Umbilical cord (tissue), 2 donors: ENCODE data around the gene RABGAP1L. TPM values are rescaled to one million over a fixed set of nuclear protein-coding genes. Genes with fewer than 3 reads are reported as not detected.
"Not testable (repeated sequence)": the region's sequence is repeated elsewhere in the genome, so short reads cannot be mapped to it uniquely, and the experiment has no call there.

Experiments
- DNase-seq: peaks from one replicate; pipeline ENCODE4 v3.0.0-alpha.2; 2015; ENCODE audit warnings: low spot score
- total RNA-seq: library from RNA; depleted of rRNA; stranded (reverse); fragments of >200 nt; gene quantifications from one replicate; pipeline ENCODE4 v1.2.3, GENCODE V29; 2014; ENCODE audit warnings: low replicate concordance; ENCODE audit not compliant: insufficient read depth

RABGAP1L gene
- total RNA-seq, 1 donor from 2014 or later: 40.9 TPM

DNA sequence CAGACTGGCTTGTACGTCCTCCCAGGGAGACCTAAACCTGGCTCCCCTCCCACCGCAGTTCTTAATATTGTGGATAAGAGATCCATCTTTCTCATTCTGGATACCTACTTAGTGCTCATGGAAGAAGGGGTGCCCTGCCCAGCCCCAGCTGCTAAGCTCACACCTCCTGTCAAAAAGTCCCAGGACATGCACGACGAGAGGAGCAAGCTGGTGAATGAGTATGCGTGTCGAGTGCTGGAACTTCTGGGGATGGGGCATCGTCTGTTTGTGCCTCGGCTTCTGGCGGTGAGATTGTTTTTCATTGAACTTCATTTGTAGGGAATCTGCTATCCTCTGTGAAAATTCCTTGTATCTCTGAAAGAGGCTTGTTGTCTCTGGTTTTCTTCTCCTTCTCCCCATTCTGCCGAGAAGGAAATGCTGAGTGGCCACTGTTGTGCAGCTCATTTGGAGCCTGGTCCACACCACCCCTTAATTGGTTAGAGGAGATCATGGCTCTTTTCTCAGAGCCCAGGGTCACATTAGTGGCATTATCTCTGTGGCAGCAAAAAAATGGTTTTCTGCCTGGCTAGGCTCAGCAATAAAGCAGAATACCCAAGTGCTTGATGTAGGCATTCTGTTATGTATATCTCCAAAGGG, 641.0 kb downstream of the RABGAP1L start:
- peak; percentile 22 for DNase-seq

DNA sequence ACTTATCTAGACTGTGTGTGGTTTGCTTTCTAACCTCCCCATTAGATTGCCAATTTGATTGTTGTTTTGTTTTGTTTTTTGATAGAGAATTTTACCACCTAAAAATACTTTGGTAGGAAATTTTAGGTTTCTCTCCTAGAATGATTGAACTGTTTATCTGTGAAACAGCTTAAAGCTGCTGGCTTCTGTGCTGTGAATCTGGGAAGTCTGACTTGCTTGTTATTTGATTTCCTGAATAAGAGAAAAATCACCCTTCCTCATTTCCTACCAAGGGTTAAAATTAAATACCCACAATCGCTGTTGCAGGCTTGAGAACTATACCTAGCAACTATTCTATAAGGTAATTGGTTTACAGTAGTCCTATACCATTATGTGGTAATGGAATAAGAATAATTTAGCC, 641.6 kb downstream of the RABGAP1L start:
- DNase-seq: no peak

DNA sequence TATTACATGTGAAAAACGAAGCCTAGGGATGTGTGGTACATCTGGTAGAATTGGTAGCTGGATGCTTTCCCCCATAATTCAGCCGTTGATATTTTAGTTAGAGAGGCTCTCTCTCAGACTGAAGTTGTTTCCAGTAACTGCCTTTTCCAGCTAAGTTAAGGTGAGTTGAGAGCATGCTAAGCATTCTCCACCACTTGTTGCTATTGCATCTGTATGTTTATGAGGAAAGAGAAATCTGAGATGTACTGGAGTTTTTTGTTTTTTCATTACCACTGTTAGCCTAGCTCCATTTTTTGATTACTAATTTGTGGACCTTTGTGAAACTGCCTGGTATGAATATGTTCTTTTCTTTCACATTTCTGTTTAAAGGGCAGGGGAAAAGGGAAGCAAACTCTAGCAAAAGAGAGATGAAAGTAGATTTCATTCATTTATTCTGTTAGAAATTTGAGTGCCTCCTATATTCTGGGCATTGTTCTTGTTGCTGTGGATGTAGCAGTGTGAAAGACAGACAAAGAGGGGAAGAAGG, 650.5 kb downstream of the RABGAP1L start:
- no peak for DNase-seq

DNA sequence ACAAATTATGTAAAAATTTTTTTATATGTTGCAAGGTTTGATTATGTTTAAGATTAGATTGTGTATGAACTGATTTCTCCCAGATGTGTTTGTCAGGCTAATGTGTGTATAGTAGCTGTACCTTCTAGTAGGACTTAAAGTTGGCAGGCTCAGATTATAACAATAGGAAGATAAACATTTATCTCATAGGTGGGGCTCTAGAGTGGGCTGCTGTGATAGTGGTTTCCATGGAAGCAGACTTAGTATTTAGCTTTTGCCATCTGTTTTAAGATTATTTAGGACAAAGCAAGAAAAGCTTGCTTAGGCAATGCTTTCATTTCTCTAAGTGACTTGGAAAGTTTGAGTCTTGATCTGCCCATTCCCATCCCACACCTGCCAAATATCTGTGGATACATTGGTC, 652.7 kb downstream of the RABGAP1L start:
- no peak for DNase-seq

DNA sequence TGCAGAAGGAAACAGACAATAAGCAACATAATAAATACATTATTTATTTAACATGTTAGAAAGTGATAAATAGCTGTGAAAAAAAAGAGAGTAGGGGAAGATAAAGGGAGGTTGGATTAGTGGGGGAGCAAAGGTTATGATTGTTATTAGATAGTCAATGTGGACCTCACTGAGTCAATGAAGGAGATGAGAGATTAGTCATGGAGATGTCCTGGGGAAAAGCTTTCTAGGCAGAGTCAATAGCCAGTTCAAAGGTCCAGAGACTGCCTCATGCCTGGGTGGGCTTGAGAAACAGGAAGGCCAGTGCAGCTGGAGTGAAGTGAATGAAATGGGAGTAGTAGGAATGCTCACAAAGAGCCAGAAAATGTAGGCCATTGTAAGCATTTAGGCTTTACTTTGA, 653.3 kb downstream of the RABGAP1L start:
- DNase-seq: no peak

DNA sequence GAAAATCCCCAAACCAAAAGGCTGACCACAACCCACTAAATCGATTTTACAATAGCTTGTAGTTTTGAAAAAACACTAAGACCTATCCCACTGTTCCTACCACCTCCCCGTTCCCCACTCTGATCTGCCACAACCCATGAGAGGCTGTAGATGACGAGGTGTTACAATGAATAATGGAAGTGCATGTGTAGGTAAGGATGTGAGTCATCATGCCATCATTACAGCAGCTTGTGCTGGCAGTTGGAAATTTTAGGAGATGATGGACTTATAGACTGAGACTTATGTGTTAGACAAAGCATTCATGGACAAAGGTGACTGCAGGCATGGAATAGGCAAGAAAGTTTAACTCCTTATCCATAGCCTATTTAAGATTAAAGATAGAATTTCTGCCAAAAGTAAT, 655.7 kb downstream of the RABGAP1L start:
- DNase-seq: no peak

DNA sequence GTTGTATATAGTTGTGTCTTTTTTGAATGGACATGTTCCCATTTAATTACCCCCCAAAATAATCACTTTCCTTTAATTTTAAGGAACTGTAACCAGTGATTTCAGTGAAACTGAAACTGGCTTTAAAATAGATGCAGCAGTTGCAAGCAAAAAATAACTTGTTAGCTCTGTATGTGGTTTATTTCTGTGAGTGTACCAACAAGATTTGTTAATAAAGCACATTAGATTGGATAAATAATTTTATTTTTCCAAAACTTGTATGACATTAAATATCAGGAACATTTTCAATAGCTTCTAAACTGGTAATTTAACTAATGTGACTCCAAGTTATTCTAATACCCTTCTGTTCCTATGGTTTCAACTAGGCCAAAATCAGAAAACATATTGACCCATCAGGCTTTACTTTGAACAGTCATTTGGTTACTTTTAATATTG, 656.2 kb downstream of the RABGAP1L start:
- DNase-seq: no peak

DNA sequence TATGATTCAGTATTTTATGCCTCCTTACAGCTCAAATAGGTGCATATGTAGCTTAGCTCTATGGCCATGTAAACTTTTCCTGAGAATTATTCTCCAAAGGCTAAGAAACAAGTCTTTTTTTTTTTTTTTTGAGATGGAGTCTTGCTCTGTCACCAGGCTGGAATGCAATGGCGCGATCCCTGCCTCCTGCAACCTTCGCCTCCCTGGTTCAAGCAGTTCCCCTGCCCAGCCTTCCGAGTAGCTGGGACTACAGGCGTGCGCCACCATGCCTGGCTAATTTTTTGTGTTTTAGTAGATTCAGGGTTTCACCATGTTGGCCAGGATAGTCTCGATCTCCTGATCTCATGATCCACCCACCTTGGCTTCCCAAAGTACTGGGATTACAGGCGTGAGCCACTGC, 657.3 kb downstream of the RABGAP1L start:
- not testable (repeated sequence) for DNase-seq

DNA sequence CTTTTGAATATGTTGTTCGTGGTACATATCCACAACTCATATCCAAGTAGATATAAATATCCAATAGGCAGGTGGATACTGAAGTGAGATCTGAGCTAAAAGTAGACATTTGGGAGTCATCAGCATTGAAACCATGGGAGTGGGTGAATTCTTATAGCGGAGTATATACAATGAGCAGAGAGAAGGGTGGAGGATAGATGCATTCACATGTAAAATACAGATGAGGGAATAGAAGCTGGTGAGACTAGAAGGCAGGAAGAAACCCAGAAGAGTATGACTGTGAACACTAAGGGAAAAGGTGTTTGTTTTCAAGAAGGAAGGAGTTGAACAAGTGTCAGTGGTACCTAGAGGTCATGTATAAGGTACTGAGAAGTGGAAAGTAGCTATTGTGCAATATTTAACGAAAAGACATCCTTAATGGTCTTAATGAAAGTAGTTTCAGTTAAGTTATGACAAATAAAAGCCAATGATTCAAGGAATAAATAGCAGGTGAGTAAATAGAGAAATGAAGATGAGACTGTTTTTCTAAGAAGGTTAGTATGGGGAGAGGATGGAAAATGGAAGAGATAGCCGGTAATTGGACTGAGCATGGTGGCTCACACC, 658.8 kb downstream of the RABGAP1L start:
- no peak for DNase-seq

DNA sequence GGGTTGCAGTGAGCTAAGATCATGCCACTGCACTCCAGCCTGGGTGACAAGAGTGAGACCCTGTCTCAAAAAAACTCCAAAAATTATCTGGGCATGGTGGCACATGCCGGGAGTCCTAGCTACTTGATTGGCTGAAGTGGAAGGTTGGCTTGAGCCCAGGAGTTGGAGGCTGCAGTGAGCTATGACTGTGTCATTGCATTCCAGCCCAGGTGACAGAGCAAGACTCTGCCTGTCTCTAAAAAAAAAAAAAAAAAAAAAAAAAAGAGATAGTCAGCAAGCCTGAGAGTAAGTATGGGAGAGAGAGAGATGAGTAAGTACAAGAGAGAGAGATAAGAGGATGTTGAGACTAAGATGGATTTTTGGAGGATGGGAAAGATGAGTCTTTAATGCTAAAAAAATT, 659.6 kb downstream of the RABGAP1L start:
- peak; percentile 26 for DNase-seq

DNA sequence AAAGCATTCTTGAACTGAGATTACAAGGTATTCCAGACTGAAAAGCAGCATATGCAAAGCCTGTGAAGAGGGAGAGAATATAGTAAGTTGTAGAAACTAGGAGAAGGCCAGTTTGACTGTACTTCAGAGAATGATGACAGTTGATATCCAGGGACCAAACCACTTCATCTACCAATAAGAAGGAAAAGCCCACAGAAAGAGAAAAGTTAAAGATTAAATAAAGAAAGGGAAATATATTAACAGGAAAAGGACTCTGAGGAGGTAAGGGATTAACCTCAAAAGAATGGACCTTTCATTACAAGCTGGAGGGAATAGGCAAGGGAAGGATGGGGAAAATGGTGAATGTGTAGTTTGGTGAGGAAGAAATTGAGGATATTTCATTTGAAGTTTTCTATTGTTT, 660.3 kb downstream of the RABGAP1L start:
- no peak for DNase-seq

DNA sequence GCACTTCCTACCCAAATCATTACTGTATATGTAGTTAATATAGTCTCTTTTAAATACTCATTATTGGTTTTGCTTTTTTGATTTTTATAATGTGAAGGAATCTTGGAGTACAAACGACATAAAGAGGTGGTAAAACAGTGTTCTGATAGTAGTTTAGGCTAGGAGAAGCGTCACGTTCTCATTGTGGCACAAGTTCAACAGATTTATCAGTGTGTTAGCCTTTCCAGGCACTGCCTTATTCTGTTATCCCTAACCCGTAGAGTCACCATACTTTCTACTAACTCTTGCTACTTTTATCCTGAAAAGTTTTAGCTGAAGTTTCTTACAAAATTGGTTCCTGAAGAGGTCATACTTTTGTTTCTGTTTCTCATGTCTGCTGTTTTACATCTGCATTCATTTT, 665.8 kb downstream of the RABGAP1L start:
- no peak for DNase-seq

DNA sequence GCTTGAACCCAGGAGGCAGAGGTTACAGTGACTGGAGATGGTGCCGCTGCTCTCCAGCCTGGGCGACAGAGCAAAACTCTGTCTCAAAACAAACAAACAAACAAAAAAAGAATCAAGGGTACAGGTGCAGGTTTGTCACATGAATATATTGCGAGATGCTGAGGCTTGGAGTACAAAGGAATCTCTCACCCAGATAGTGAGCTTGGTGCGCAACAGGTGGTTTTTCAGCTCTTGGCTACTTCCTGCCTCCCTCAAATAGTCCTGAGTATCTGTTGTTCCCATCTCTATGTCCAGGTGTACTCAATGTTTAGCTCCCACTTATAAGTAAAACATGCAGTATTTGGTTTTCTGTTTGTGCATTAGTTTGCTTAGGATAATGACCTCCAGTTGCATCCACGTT, 666.5 kb downstream of the RABGAP1L start:
- DNase-seq: no peak

DNA sequence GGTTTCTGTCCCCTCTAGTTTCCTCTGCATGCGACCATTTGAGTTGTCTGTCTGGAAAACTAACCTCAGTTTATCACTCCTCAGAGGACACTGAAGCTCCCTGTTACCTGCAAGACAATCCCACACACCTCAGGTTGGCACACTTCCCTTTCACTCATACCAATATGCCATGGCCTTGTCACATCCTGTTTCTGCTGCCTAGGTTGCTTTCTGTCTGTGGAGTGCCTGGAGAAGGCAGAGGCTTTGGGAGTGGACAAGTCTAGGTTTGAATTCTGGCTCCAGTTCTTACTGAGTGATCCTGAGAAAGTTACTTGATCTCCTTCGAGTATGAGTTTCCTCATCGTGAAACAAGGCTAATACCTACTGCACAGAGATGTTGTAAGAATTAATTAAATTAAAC, 668.9 kb downstream of the RABGAP1L start:
- DNase-seq: no peak

DNA sequence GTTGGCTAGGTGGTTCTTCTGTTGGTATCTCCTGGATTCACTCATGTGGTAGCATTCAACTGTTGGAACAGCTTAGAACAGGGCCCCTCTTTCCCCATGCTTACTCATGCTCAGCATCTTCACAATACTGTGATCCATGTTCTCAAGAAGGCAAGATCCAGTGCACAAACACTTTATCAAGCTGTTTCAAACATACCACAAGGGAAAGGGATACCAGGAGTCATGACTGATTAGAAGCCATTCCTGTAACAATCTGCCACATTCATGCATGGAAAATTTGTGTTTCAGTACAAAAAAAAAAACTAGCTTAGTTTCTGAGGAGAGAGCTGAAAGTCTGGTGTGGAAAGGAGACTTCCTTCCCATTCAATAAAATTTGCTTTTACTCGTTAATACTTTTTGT, 670.7 kb downstream of the RABGAP1L start:
- no peak for DNase-seq

DNA sequence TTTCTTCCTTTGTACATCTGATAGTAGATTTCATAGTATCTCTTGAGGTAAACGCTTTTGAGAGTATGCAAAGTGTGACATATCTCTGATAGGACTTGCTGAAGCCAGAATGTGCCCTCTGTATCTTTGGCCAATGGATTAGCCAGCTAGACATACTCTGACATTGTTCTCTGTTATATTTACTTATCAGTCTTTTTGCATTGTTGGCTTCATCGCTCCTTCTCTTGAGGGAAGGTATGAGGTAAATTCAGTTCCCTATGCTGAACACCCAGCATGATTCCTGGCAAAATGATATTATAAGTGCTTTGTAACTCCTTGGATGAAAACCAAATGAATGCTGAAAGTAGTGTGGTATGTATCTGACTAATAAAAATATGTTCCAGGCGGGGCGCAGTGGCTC, 677.2 kb downstream of the RABGAP1L start:
- DNase-seq: no peak

DNA sequence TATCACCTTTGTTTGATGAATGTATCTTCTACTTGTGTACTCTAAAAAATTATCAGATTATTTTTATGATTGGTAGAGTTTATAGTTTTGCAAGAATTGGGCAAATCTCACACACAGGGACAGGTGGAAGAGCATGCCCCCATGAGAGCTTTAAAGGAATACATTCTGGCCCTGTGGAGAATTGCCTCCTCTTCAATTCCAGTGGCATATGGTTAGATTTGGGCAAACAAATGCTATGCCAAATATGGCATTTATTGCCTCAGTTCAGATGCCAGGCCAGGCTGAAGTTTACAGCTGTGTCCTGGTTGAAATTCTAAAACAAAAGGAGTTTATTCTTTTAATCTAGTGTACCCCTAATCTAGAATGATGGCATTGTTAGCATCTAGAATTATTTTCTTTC, 678.1 kb downstream of the RABGAP1L start:
- no peak for DNase-seq

DNA sequence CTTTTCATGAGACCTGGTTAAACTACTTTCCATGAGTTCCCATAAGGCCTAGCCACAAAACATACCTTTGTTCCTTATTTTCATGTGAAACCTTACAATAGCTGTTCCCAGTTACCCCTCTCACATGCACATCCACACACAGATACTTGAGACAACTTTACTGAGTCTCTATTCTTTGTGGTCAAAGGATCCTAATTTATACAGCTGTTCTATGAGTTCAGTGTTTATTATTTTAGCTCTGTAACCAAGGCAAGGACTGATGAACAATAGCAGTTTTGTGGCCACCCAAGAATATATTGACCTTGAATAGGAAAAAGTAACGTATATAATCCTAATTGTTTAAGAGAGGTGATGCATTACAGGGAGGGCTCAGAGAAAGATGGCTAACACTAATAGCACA, 679.9 kb downstream of the RABGAP1L start:
- no peak for DNase-seq

DNA sequence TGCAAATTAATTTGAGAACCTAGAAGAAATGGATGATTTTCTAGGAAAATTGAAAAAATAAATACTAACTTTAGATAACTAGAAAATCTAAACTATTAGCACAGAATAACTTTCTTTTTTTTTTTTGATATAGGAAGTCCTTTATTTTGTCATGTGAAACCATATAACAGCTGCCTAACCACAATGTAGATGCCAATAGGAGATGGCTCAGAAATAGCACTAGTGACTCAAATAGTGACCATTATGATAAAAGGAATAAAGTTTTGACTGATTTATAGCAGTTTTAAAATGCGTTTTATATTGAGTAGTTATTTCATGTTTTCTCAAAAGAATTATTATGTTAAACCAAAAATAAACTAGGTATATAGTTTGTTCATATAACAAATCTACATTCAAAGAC, 682.4 kb downstream of the RABGAP1L start:
- DNase-seq: no peak

DNA sequence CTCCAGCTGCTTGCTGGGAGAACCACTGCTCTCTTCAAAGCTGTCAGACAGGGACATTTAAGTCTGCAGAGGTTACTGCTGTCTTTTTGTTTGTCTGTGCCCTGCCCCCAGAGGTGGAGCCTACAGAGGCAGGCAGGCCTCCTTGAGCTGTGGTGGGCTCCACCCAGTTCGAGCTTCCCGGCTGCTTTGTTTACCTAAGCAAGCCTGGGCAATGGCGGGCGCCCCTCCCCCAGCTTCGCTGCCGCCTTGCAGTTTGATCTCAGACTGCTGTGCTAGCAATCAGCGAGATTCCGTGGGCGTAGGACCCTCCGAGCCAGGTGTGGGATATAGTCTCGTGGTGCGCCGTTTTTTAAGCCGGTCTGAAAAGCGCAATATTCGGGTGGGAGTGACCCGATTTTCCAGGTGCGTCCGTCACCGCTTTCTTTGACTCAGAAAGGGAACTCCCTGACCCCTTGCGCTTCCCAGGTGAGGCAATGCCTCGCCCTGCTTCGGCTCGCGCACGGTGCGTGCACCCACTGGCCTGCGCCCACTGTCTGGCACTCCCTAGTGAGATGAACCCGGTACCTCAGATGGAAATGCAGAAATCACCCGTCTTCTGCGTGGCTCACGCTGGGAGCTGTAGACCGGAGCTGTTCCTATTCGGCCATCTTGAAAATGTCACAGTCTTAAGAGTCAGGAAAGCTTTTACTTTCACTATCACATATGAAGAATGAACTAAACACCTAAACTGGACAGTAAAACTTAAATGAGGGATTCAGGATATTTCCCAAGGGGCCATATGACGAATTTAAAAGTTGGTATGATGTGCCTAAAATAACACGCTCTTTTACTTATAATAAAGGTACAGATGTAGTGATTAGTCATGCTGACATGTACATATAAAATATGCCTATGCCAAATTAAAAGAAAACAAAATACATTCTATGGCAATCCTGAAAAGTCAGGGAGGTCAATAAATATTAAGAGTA, 689.6 kb downstream of the RABGAP1L start:
- DNase-seq: not testable (repeated sequence)

DNA sequence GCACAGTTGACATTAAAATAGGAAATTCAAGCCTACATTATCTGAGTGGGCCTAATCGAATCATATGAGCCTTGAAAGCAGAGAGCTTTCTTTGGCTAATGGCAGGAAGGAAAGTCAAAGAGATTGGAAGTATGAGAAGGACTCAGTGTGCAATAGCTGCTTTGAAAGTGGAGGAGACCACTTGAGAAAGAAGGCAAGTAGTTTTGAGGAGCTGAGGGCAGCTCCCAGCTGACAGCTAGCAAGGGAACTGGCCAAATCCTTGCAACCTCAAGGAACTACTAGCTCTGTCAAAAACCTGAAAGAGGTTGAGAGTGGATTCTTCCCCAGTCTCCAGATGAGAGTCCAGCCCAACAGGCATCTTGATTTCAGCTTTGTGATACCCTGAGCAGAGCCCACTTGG, 691.4 kb downstream of the RABGAP1L start:
- DNase-seq: no peak

DNA sequence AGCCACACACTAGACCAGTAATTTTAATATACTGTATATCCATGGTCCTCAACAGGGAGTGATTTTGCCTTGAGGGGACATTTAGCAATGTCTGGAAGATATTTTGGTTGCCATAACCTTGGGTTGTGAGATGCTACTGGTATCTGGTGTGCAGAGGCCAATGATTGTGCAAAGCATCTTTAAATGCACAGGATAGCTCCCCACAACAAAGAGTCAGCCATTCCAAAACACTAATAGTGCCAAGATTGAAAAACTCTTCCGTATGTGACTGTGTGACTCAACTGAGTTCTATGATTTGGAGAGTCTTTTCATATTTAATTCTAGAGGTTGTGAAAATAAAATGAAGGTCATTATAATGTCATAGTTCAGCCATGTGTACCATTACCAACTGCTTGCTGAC, 699.0 kb downstream of the RABGAP1L start:
- DNase-seq: no peak
